Endothelial cell of umbilical vein (primary cell): ENCODE results near the gene ATAD1. TPM values are rescaled to one million over a fixed set of nuclear protein-coding genes. Genes with fewer than 3 reads are reported as not detected.

Source experiments
- BruUV-seq: library from RNA; stranded (reverse); fragments of 400-500 nt; replicated peaks from 2 replicates; lab custom pipeline; 2021; lab: Mats Ljungman, UMichigan
- CTCF ChIA-PET: fragments of 300-600, 350-600 bp; sonication (Branson Sonifier 250); formaldehyde crosslinking; loops from one replicate; lab custom pipeline; 2021; ENCODE audit warnings: antibody characterized with exemption, inconsistent platforms; lab: Charles Lee
- POLR2A ChIA-PET: fragments of 300-600, 350-600 bp; sonication (Branson Sonifier 250); formaldehyde crosslinking; loops from one replicate; lab custom pipeline; 2021; ENCODE audit warnings: antibody characterized with exemption, inconsistent platforms; lab: Charles Lee
- DNase-seq: peaks from one replicate; pipeline ENCODE4 v3.0.0-alpha.2; 2011; ENCODE audit warnings: low read depth, low spot score
- FAIRE-seq: peaks from 2 replicates; lab custom pipeline; 2011; peaks lifted over from hg19 to GRCh38; lab: Jason Lieb, UNC
- H2AFZ ChIP-seq: 2 replicates; pipeline ENCODE4 v1.6.0; 2012; ENCODE audit warnings: low read depth, low read length, control low read depth, inconsistent platforms
- H3K27ac ChIP-seq: 2 replicates; pipeline ENCODE4 v1.5.1; 2011; ENCODE audit warnings: low read depth, mild to moderate bottlenecking, control low read depth, low read length, moderate library complexity; ENCODE audit not compliant: insufficient read depth
- H3K27me3 ChIP-seq, 2 experiments: 2 replicates each; pipeline versions ENCODE4 v1.6.0 to v1.6.1; 2011; ENCODE audit warnings: low read length in 2 of 2, mixed read lengths in 1 of 2; ENCODE audit not compliant: control insufficient read depth in 2 of 2, insufficient read depth in 2 of 2
- H3K36me3 ChIP-seq, 2 experiments: 2 replicates in 1 of 2; 3 replicates in 1 of 2; pipeline ENCODE4 v1.5.1; 2011; ENCODE audit warnings: low read length in 2 of 2, mild to moderate bottlenecking in 1 of 2, moderate library complexity in 1 of 2; ENCODE audit not compliant: control insufficient read depth in 2 of 2, insufficient read depth in 2 of 2; ENCODE audit errors: extremely low read depth in 1 of 2
- H3K4me1 ChIP-seq: 3 replicates; pipeline ENCODE4 v1.5.1; 2011; ENCODE audit warnings: mild to moderate bottlenecking, low read length; ENCODE audit not compliant: control insufficient read depth, insufficient read depth; ENCODE audit errors: extremely low read depth
- H3K4me2 ChIP-seq: 2 replicates; pipeline ENCODE4 v1.6.1; 2011; ENCODE audit warnings: low read length, control low read depth, mixed read lengths; ENCODE audit not compliant: insufficient read depth
- H3K4me3 ChIP-seq, 3 experiments: fragments of 200-600 bp in 1 of 3; sonication (generic), shearing (Covaris generic) in 1 of 3; replicated peaks in 1 of 3; 2 replicates each; pipeline ENCODE4 v1.5.1; 2011 to 2016; ENCODE audit warnings: control low read depth in 3 of 3, low read length in 3 of 3, mild to moderate bottlenecking in 2 of 3, inconsistent platforms in 1 of 3, low read depth in 1 of 3, moderate library complexity in 1 of 3; ENCODE audit not compliant: insufficient read depth in 1 of 3
- H3K79me2 ChIP-seq: 2 replicates; pipeline ENCODE4 v1.6.0; 2012; ENCODE audit warnings: low read length, inconsistent platforms; ENCODE audit not compliant: control insufficient read depth, insufficient read depth
- H3K9ac ChIP-seq: replicated peaks from 2 replicates; pipeline ENCODE3; 2011; ENCODE audit warnings: low read length, control low read depth; ENCODE audit not compliant: insufficient read depth; ENCODE audit errors: extremely low read depth
- H3K9me1 ChIP-seq: replicated peaks from 3 replicates; pipeline ENCODE4 v1.6.0; 2011; ENCODE audit warnings: mild to moderate bottlenecking, low read length; ENCODE audit not compliant: control insufficient read depth, insufficient read depth; ENCODE audit errors: extremely low read depth
- H3K9me3 ChIP-seq: replicated peaks from 2 replicates; pipeline ENCODE4 v1.5.1; 2012; ENCODE audit warnings: low read length, inconsistent platforms; ENCODE audit not compliant: control insufficient read depth, insufficient read depth
- H4K20me1 ChIP-seq: replicated peaks from 2 replicates; pipeline ENCODE3; 2011; ENCODE audit warnings: mild to moderate bottlenecking, low read length; ENCODE audit not compliant: control insufficient read depth, insufficient read depth; ENCODE audit errors: extremely low read depth
- CTCF ChIP-seq, 2 donors: IDR thresholded peaks; 1 replicate in 1 of 2; 2 replicates in 1 of 2; pipeline ENCODE4 v1.5.1; 2011; ENCODE audit warnings: low read length in 2 of 2, mild to moderate bottlenecking in 2 of 2, moderate library complexity in 2 of 2, control low read depth in 1 of 2, inconsistent platforms in 1 of 2, low read depth in 1 of 2; ENCODE audit not compliant: insufficient read depth in 1 of 2; ENCODE audit errors: extremely low read depth in 1 of 2
- EZH2 ChIP-seq: IDR thresholded peaks from 2 replicates; pipeline ENCODE4 v1.6.1; 2012; ENCODE audit warnings: borderline replicate concordance, low read depth, mild to moderate bottlenecking, moderate library complexity, low read length, inconsistent platforms; ENCODE audit not compliant: severe bottlenecking
- FOS ChIP-seq: IDR thresholded peaks from 2 replicates; pipeline ENCODE4 v1.6.1; 2011; ENCODE audit warnings: mild to moderate bottlenecking, low read length, moderate library complexity, borderline replicate concordance; ENCODE audit not compliant: insufficient read depth
- GATA2 ChIP-seq: IDR thresholded peaks from 2 replicates; pipeline ENCODE4 v1.7.0; 2011; ENCODE audit warnings: low read depth, mild to moderate bottlenecking, moderate library complexity, mixed read lengths, low read length; ENCODE audit not compliant: insufficient read length, insufficient read depth
- JUN ChIP-seq: IDR thresholded peaks from 2 replicates; pipeline ENCODE4 v1.6.1; 2011; ENCODE audit warnings: borderline replicate concordance, low read depth; ENCODE audit not compliant: insufficient read length, insufficient read depth
- MAX ChIP-seq: IDR thresholded peaks from 2 replicates; pipeline ENCODE4 v1.6.1; 2011; ENCODE audit not compliant: insufficient read depth, insufficient read length
- MYC ChIP-seq: IDR thresholded peaks from one replicate; pipeline ENCODE4 v1.6.1; 2011; ENCODE audit warnings: mild to moderate bottlenecking, low read depth, low read length
- POLR2A ChIP-seq: IDR thresholded peaks from 2 replicates; pipeline ENCODE4 v1.6.1; 2012; ENCODE audit warnings: low read depth, mild to moderate bottlenecking, control low read depth, low read length
- POLR2AphosphoS5 ChIP-seq: IDR thresholded peaks from 2 replicates; pipeline ENCODE4 v1.6.1; 2012; ENCODE audit warnings: low read depth, mild to moderate bottlenecking, control low read depth, low read length, moderate library complexity; ENCODE audit not compliant: insufficient read depth
- dilution Hi-C: fragments of 300-500 bp; cut with MboI; formaldehyde crosslinking; loops from one replicate; pipeline ENCODE4 v1.15.0; 2019; ENCODE audit warnings: low sequenced_read_pairs; ENCODE audit not compliant: extremely low pct_ligation_motif_present
- intact Hi-C: fragments of 100-400 bp; cut with micrococcal nuclease; formaldehyde crosslinking; loops from one replicate; pipeline ENCODE4 v1.10.0; 2022
- polyA plus RNA-seq, 4 experiments: library from polyadenylated mRNA; depleted of rRNA in 3 of 4; stranded (reverse) in 3 of 4; unstranded in 1 of 4; fragments of >200 nt; gene quantifications; 2 replicates each; pipeline versions ENCODE4 v1.2.1 to v1.2.3, GENCODE V29; 2011 to 2012; ENCODE audit warnings: missing spikeins in 1 of 4
- total RNA-seq: library from RNA; stranded (reverse); gene quantifications from 2 replicates; pipeline ENCODE4 v1.2.3, GENCODE V29; 2021

Gene ATAD1
- total and polyA plus RNA-seq, 2 donors (not counting 3 experiments of a cell fraction or from before 2014, with no cell fraction given): 5.2 to 25.8 TPM

- TF ChIP-seq GATA2: no peak
- TF ChIP-seq MAX: no peak
- no peak for TF ChIP-seq MYC
- ChIA-PET CTCF (interaction anchor here (0.9 kb wide), 1 partner anchor 15 kb away, joined by 3 read pairs; no protein-coding TSS in a partner anchor), POLR2A (no interaction called here)
- Histone ChIP-seq H3K9me1 (peaks cover 2% of the 10 kb centered on the region), H2AFZ (no peak overlapping the region), H3K9ac (no peak overlapping the region), H3K4me3 (no peak overlapping the region), H3K4me2 (no peak overlapping the region), H3K9me3 (no peaks in the 10 kb centered on the region), H4K20me1 (no peaks in the 10 kb centered on the region), H3K27me3 (no peaks in the 10 kb centered on the region), H3K36me3 (peaks cover 0 to 6% of the 10 kb centered on the region in 2 experiments), H3K27ac (no peak overlapping the region), H3K4me1 (peaks cover 14% of the 10 kb centered on the region), H3K79me2 (no peaks in the 10 kb centered on the region)
- intact Hi-C loops (no loop called here), dilution Hi-C loops (no loop called here)
- BruUV-seq: no TSS peak
- DNase-seq (no peak), FAIRE-seq (no peak)
Observed at GRCh38 chr10:87765666-87766376, 52.2 kb downstream of the ATAD1 start.

- H3K27me3 ChIP-seq: no peaks in the 10 kb centered on the region
- intact Hi-C loops (no loop called here), dilution Hi-C loops (no loop called here)
- no peak for DNase-seq
- ChIA-PET POLR2A (no interaction called here), CTCF (interaction anchor here (0.9 kb wide), 1 partner anchor 13 kb away, joined by 3 read pairs; no protein-coding TSS in a partner anchor)
- H3K36me3 ChIP-seq: peaks cover 0 to 5% of the 10 kb centered on the region in 2 experiments
- no peak overlapping the region for H3K4me3 ChIP-seq
- no peak overlapping the region for H3K9ac ChIP-seq
- FAIRE-seq: no peak
- no TSS peak for BruUV-seq
- H3K27ac ChIP-seq: no peak overlapping the region
- no peaks in the 10 kb centered on the region for H3K79me2 ChIP-seq
- TF ChIP-seq CTCF (IDR thresholded peaks at IDR 0.05; ENCODE audit: extremely low read depth in 1 of 2, insufficient read depth in 1 of 2, low read depth in 1 of 2, low read length in 2 of 2) (no peak), POLR2AphosphoS5 (no peak), MYC (no peak), JUN (no peak), MAX (no peak), POLR2A (no peak), FOS (no peak), GATA2 (no peak), EZH2 (no peak)
- no peak overlapping the region for H3K4me2 ChIP-seq
- H2AFZ ChIP-seq: no peak overlapping the region
- no peaks in the 10 kb centered on the region for H4K20me1 ChIP-seq
- peaks cover 2% of the 10 kb centered on the region for H3K9me1 ChIP-seq
- H3K9me3 ChIP-seq: no peaks in the 10 kb centered on the region
- H3K4me1 ChIP-seq: peaks cover 29% of the 10 kb centered on the region
Observed at GRCh38 chr10:87764072-87764934, 53.7 kb downstream of the ATAD1 start.
